Measurements from ENCODE around the gene VPS26C.

The VPS26C gene

DNA sequence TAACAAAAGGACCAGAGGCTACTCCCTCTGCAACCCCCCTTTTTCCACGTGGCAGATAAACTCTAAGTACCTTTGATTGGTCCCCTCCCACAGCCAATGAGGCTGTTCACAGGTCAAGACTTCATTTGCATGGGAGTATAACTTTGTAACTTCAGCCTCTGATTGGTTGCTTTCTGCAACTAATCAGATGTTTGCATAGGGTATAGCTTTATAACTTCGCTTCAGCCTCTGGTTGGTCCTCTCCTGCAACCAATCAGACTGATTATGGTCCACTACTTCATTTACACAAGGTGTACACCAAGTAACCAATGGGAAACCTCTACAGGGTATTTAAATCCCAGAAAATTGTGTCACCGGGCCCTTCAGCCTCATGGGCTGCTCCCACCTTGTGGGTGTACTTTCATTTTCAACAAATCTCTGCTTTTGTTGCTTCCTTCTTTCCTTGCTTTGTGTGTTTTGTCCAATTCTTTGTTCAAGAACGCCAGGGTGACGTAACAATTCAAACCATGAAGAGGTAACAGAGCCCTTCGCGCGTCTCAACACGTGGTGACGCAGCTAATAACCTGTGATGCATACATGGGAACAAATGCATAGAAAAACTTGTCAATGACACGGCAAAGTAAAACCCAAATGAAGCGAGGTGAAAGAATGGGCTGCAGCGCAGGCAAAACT lies 47.2 kb downstream of the VPS26C start:
- Histone ChIP-seq H3K27ac (ENCODE audit: low read depth, low read length) (no peak overlapping the region), H3K36me3 (ENCODE audit: control insufficient read depth, low read length) (peaks cover 19% of the 10 kb centered on the region)

DNA sequence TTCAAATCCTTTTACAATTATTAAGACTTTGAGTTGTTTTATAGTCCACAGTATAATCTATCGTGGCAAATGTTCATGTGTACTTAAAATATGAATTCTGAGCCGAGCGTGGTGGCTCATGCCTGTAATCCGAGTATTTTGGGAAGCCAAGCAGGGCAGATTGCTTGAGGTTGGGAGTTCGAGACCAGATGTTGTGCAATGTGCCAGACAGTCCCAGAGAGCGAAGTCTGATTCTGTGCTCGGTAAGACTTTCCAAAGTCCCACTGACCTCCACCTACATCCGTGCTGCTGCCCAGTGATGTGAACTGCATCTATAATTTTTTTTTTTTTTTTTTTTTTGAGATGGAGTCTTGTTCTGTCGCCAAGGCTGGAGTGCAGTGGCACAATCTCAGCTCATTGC lies 52.2 kb downstream of the VPS26C start:
- TF ChIP-seq, protein P1, sequence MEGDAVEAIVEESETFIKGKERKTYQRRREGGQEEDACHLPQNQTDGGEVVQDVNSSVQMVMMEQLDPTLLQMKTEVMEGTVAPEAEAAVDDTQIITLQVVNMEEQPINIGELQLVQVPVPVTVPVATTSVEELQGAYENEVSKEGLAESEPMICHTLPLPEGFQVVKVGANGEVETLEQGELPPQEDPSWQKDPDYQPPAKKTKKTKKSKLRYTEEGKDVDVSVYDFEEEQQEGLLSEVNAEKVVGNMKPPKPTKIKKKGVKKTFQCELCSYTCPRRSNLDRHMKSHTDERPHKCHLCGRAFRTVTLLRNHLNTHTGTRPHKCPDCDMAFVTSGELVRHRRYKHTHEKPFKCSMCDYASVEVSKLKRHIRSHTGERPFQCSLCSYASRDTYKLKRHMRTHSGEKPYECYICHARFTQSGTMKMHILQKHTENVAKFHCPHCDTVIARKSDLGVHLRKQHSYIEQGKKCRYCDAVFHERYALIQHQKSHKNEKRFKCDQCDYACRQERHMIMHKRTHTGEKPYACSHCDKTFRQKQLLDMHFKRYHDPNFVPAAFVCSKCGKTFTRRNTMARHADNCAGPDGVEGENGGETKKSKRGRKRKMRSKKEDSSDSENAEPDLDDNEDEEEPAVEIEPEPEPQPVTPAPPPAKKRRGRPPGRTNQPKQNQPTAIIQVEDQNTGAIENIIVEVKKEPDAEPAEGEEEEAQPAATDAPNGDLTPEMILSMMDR (IDR thresholded peaks at IDR 0.05; ENCODE audit: low read depth, low read length, poor library complexity, severe bottlenecking) = no peak
- no peak for TF ChIP-seq EZH2phosphoT487 (IDR thresholded peaks at IDR 0.05; ENCODE audit: borderline replicate concordance, low read length)
- Histone ChIP-seq H3K27me3 (ENCODE audit: control insufficient read depth, low read length) (no peaks in the 10 kb centered on the region), H3K36me3 (ENCODE audit: control insufficient read depth, low read length) (no peaks in the 10 kb centered on the region), H3K79me2 (ENCODE audit: control insufficient read depth, low read length) (no peaks in the 10 kb centered on the region), H3K4me3 (ENCODE audit: low read length) (no peak overlapping the region), H3F3A (ENCODE audit: control insufficient read depth, insufficient read depth) (no peaks in the 10 kb centered on the region; the same call in 1 of the 2 replicates), H3K27ac (ENCODE audit: low read depth, low read length) (no peak overlapping the region), H3K4me2 (ENCODE audit: low read length) (no peak overlapping the region), H3K4me1 (ENCODE audit: control insufficient read depth, low read length) (peaks cover 8% of the 10 kb centered on the region), H3K9me2 (replicated peaks; ENCODE audit: control insufficient read depth, low read length) (no peaks in the 10 kb centered on the region), H3K9me3 (ENCODE audit: control insufficient read depth, insufficient read depth, low read length) (peaks cover 3% of the 10 kb centered on the region; the same call in 1 of the 2 replicates), H4K20me1 (ENCODE audit: control insufficient read depth, insufficient read depth, low read depth, low read length) (no peaks in the 10 kb centered on the region)

More for the DNA sequence above, 47.2 kb downstream of the VPS26C start:
- Histone ChIP-seq H4K20me1 (ENCODE audit: control insufficient read depth, insufficient read depth, low read depth, low read length) (no peaks in the 10 kb centered on the region), H3K4me2 (ENCODE audit: low read length) (peak overlapping the region; percentile 79), H3K9me2 (replicated peaks; ENCODE audit: control insufficient read depth, low read length) (no peaks in the 10 kb centered on the region), H3K9me3 (ENCODE audit: control insufficient read depth, insufficient read depth, low read length) (no peaks in the 10 kb centered on the region), H3F3A (ENCODE audit: control insufficient read depth, insufficient read depth) (no peaks in the 10 kb centered on the region; the same call in 1 of the 2 replicates), H3K79me2 (ENCODE audit: control insufficient read depth, low read length) (peaks cover 32% of the 10 kb centered on the region), H3K4me3 (ENCODE audit: low read length) (peak overlapping the region; percentile 85), H3K4me1 (ENCODE audit: control insufficient read depth, low read length) (peaks cover 24% of the 10 kb centered on the region), H3K27me3 (ENCODE audit: control insufficient read depth, low read length) (no peaks in the 10 kb centered on the region)
- TF ChIP-seq, protein P1 (IDR thresholded peaks at IDR 0.05; ENCODE audit: low read depth, low read length, poor library complexity, severe bottlenecking) = no peak
- TF ChIP-seq EZH2phosphoT487 (IDR thresholded peaks at IDR 0.05; ENCODE audit: borderline replicate concordance, low read length) = no peak

DNA sequence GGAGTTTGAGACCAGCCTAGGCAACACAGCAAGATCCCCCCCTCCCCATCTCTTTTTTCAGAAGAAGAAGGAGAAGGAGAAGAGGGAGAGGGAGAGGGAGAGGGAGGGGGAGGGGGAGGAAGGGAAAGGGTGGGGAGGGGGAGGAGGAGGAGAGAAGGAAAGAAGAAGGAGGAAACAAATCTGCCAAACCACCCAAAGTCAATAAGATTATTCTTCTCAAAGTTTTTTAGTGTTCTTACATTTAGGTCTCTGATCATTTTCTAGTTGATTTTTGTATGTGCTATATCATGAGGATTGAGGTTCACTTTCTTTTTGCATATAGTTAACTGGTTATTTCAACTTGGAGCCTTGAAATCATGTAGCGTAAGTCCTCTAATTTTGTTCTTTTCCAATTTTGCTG lies 56.3 kb downstream of the VPS26C start:
- no peaks in the 10 kb centered on the region for H3K36me3 ChIP-seq (ENCODE audit: control insufficient read depth, low read length)
- H4K20me1 ChIP-seq (ENCODE audit: control insufficient read depth, insufficient read depth, low read depth, low read length) = no peaks in the 10 kb centered on the region
- no peak overlapping the region for H3K27ac ChIP-seq (ENCODE audit: low read depth, low read length)
- H3K79me2 ChIP-seq (ENCODE audit: control insufficient read depth, low read length) = no peaks in the 10 kb centered on the region
- H3K9me3 ChIP-seq (ENCODE audit: control insufficient read depth, insufficient read depth, low read length) = peaks cover 3% of the 10 kb centered on the region; the same call in 1 of the 2 replicates
- H3K9me2 ChIP-seq (replicated peaks; ENCODE audit: control insufficient read depth, low read length) = no peaks in the 10 kb centered on the region
- no peaks in the 10 kb centered on the region; the same call in 1 of the 2 replicates for H3F3A ChIP-seq (ENCODE audit: control insufficient read depth, insufficient read depth)
- H3K4me2 ChIP-seq (ENCODE audit: low read length) = no peak overlapping the region
- no peak overlapping the region for H3K4me3 ChIP-seq (ENCODE audit: low read length)
- peaks cover 31% of the 10 kb centered on the region for H3K4me1 ChIP-seq (ENCODE audit: control insufficient read depth, low read length)
- H3K27me3 ChIP-seq (ENCODE audit: control insufficient read depth, low read length) = no peaks in the 10 kb centered on the region
- TF ChIP-seq, protein P1 (IDR thresholded peaks at IDR 0.05; ENCODE audit: low read depth, low read length, poor library complexity, severe bottlenecking) = no peak
- no peak for TF ChIP-seq EZH2phosphoT487 (IDR thresholded peaks at IDR 0.05; ENCODE audit: borderline replicate concordance, low read length)
